ENCODE data around the gene PIK3C2A.

DNA sequence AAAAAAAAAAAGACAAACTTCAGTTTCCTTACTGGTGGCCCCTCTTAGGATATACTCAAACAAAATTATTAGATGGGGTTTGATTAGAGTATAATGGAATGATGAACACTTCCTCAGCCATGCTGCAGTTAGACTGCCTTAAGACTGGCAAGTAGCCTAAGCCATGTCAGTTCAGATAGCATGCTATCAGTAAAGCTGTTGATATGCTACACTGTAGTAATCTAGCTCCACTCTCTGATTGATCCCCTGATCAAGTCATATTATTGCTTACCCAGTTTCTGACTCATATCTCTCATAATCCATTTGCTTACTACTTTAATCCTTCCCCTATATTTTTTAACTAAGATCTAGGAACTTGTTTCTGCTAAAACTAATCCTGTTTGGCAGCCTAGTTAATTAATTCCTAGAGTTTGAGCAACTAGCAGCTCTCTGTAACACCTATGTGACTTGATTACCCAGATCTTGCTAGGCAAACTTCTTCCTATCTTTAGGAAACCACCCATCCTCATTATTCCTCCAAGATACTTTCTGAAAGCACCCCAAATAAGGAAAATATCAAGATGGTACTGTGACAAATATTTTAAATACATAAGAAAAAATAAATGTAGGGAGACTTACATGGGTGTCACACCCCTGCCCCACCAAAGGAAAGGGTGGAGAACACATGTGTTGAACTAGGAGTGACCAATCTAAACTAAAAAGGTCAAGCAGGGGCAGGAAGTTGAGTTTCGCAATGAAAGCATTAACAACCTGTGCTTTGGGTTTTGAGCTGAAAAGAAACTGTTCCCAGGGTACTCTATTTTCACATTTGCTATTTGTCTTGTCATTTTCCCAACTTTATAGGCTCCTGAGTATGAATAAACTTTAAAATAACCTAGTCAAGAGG, 43.2 kb downstream of the PIK3C2A start:
- TF ChIP-seq, protein P1, sequence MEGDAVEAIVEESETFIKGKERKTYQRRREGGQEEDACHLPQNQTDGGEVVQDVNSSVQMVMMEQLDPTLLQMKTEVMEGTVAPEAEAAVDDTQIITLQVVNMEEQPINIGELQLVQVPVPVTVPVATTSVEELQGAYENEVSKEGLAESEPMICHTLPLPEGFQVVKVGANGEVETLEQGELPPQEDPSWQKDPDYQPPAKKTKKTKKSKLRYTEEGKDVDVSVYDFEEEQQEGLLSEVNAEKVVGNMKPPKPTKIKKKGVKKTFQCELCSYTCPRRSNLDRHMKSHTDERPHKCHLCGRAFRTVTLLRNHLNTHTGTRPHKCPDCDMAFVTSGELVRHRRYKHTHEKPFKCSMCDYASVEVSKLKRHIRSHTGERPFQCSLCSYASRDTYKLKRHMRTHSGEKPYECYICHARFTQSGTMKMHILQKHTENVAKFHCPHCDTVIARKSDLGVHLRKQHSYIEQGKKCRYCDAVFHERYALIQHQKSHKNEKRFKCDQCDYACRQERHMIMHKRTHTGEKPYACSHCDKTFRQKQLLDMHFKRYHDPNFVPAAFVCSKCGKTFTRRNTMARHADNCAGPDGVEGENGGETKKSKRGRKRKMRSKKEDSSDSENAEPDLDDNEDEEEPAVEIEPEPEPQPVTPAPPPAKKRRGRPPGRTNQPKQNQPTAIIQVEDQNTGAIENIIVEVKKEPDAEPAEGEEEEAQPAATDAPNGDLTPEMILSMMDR (IDR thresholded peaks at IDR 0.05), result no peak
- TF ChIP-seq POLR2A (IDR thresholded peaks at IDR 0.05), result no peak
